ENCODE measurements around the gene MARCHF3. TPM values are rescaled to one million over a fixed set of nuclear protein-coding genes. Genes with fewer than 3 reads are reported as not detected.
A peak's percentile ranks its signal among the peaks of the same experiment; 100 is the strongest.

The MARCHF3 gene
- total and polyA plus RNA-seq, 2 donors (not counting 3 experiments of a cell fraction or from before 2014, with no cell fraction given) = 31.9 to 35.0 TPM

GRCh38 chr5:126938466-126938865, 91.9 kb downstream of the MARCHF3 start:
- Histone ChIP-seq H2AFZ (ENCODE audit: low read depth, low read length) (no peak overlapping the region), H3K27me3 (ENCODE audit: control insufficient read depth in 2 of 2, insufficient read depth in 2 of 2, low read length in 2 of 2) (no peaks in the 10 kb centered on the region), H3K9me3 (replicated peaks; ENCODE audit: control insufficient read depth, insufficient read depth, low read length) (no peaks in the 10 kb centered on the region), H3K36me3 (ENCODE audit: control insufficient read depth in 2 of 2, extremely low read depth in 1 of 2, insufficient read depth in 2 of 2, low read length in 2 of 2) (no peaks in the 10 kb centered on the region), H3K9ac (replicated peaks; ENCODE audit: extremely low read depth, insufficient read depth, low read length) (no peak overlapping the region), H3K27ac (ENCODE audit: insufficient read depth, low read depth, low read length) (no peak overlapping the region), H4K20me1 (replicated peaks; ENCODE audit: control insufficient read depth, extremely low read depth, insufficient read depth, low read length) (no peaks in the 10 kb centered on the region), H3K4me3 (replicated peaks in 1 of 3; ENCODE audit: insufficient read depth in 1 of 3, low read depth in 1 of 3, low read length in 3 of 3) (no peak overlapping the region), H3K79me2 (ENCODE audit: control insufficient read depth, insufficient read depth, low read length) (peaks cover 53% of the 10 kb centered on the region), H3K9me1 (replicated peaks; ENCODE audit: control insufficient read depth, extremely low read depth, insufficient read depth, low read length) (peaks cover 2% of the 10 kb centered on the region), H3K4me2 (ENCODE audit: insufficient read depth, low read length) (peak overlapping the region; percentile 35), H3K4me1 (ENCODE audit: control insufficient read depth, extremely low read depth, insufficient read depth, low read length) (peaks cover 11% of the 10 kb centered on the region)
- BruUV-seq (replicated peaks) = no TSS peak
- POLR2A ChIA-PET = no interaction called here
- TF ChIP-seq JUN (IDR thresholded peaks at IDR 0.05; ENCODE audit: borderline replicate concordance, insufficient read depth, insufficient read length, low read depth) (peak; percentile 59), FOS (IDR thresholded peaks at IDR 0.05; ENCODE audit: borderline replicate concordance, insufficient read depth, low read length) (peak; percentile 81), POLR2AphosphoS5 (IDR thresholded peaks at IDR 0.05; ENCODE audit: insufficient read depth, low read depth, low read length) (no peak)
- CTCF ChIA-PET = interaction anchor here (0.7 to 1.0 kb wide), 2 partner anchors 10 to 75 kb away, joined by 3 to 4 read pairs; no protein-coding TSS in a partner anchor
- dilution Hi-C loops (cut with MboI; ENCODE audit: extremely low pct_ligation_motif_present, low sequenced_read_pairs) (no loop called here), intact Hi-C loops (cut with micrococcal nuclease) (no loop called here)
- DNase-seq (ENCODE audit: low read depth, low spot score) = peak; percentile 76
- FAIRE-seq = peak; percentile 66

- Histone ChIP-seq H2AFZ (ENCODE audit: low read depth, low read length) (no peak overlapping the region), H3K9me1 (replicated peaks; ENCODE audit: control insufficient read depth, extremely low read depth, insufficient read depth, low read length) (peaks cover 2% of the 10 kb centered on the region), H3K4me3 (replicated peaks in 1 of 3; ENCODE audit: insufficient read depth in 1 of 3, low read depth in 1 of 3, low read length in 3 of 3) (no peak overlapping the region), H3K9ac (replicated peaks; ENCODE audit: extremely low read depth, insufficient read depth, low read length) (no peak overlapping the region), H3K27me3 (ENCODE audit: control insufficient read depth in 2 of 2, insufficient read depth in 2 of 2, low read length in 2 of 2) (no peaks in the 10 kb centered on the region), H3K9me3 (replicated peaks; ENCODE audit: control insufficient read depth, insufficient read depth, low read length) (no peaks in the 10 kb centered on the region), H3K4me1 (ENCODE audit: control insufficient read depth, extremely low read depth, insufficient read depth, low read length) (peaks cover 11% of the 10 kb centered on the region), H4K20me1 (replicated peaks; ENCODE audit: control insufficient read depth, extremely low read depth, insufficient read depth, low read length) (no peaks in the 10 kb centered on the region), H3K36me3 (ENCODE audit: control insufficient read depth in 2 of 2, extremely low read depth in 1 of 2, insufficient read depth in 2 of 2, low read length in 2 of 2) (no peaks in the 10 kb centered on the region), H3K4me2 (ENCODE audit: insufficient read depth, low read length) (no peak overlapping the region), H3K27ac (ENCODE audit: insufficient read depth, low read depth, low read length) (no peak overlapping the region), H3K79me2 (ENCODE audit: control insufficient read depth, insufficient read depth, low read length) (peaks cover 53% of the 10 kb centered on the region)
- ChIA-PET CTCF (interaction anchor here (0.7 to 1.0 kb wide), 2 partner anchors 10 to 12 kb away, joined by 4 read pairs; no protein-coding TSS in a partner anchor), POLR2A (interaction anchor here (0.7 kb wide), 1 partner anchor 839 kb away, joined by 7 read pairs; no protein-coding TSS in a partner anchor)
- dilution Hi-C loops (cut with MboI; ENCODE audit: extremely low pct_ligation_motif_present, low sequenced_read_pairs) = no loop called here
- DNase-seq (ENCODE audit: low read depth, low spot score) (no peak), FAIRE-seq (no peak)
- intact Hi-C loops (cut with micrococcal nuclease) = no loop called here
- TF ChIP-seq POLR2A (IDR thresholded peaks at IDR 0.05; ENCODE audit: low read depth, low read length) = no peak
- no peak for TF ChIP-seq JUN (IDR thresholded peaks at IDR 0.05; ENCODE audit: borderline replicate concordance, insufficient read depth, insufficient read length, low read depth)
- TF ChIP-seq EZH2 (IDR thresholded peaks at IDR 0.05; ENCODE audit: borderline replicate concordance, low read depth, low read length, severe bottlenecking) = no peak
- TF ChIP-seq POLR2AphosphoS5 (IDR thresholded peaks at IDR 0.05; ENCODE audit: insufficient read depth, low read depth, low read length) = no peak
- no TSS peak for BruUV-seq (replicated peaks)
Measured at GRCh38 chr5:126937771-126938170, 92.6 kb downstream of the MARCHF3 start.

All from endothelial cell of umbilical vein (primary cell).